Activated T-helper 1 cell treated with anti-CD3 and anti-CD28 coated beads, Interleukin-12 subunit alpha, Interleukin-12 subunit beta, Interleukin-2, Interleukin-4 antibody, amounts not matched to agents 30 ng/mL and 10 ng/mL and 1 ng/mL, durations not matched to agents 14 hours and 24 hours and 36 hours (primary cell): ENCODE measurements around the gene AREL1. TPM values are rescaled to one million over a fixed set of nuclear protein-coding genes. Genes with fewer than 3 reads are reported as not detected.

Experiments used
- DNase-seq: peaks from one replicate; pipeline ENCODE4 v3.0.0; 2021; ENCODE audit warnings: low spot score
- H3K27ac Mint-ChIP-seq: one replicate; pipeline ENCODE4 v1.8.0; 2021; ENCODE audit warnings: mild to moderate bottlenecking, mixed read lengths
- H3K27me3 Mint-ChIP-seq: one replicate; pipeline ENCODE4 v1.8.0; 2022; ENCODE audit warnings: mild to moderate bottlenecking, moderate library complexity, mixed read lengths; ENCODE audit not compliant: insufficient read depth
- H3K36me3 Mint-ChIP-seq: one replicate; pipeline ENCODE4 v1.8.0; 2021; ENCODE audit warnings: low read depth, mixed read lengths
- H3K4me1 Mint-ChIP-seq: one replicate; pipeline ENCODE4 v1.8.0; 2021; ENCODE audit warnings: low read depth, mixed read lengths
- H3K4me3 Mint-ChIP-seq: one replicate; pipeline ENCODE4 v1.8.0; 2021; ENCODE audit warnings: mild to moderate bottlenecking, moderate library complexity, mixed read lengths
- H3K9me3 Mint-ChIP-seq: one replicate; pipeline ENCODE4 v1.8.0; 2021; ENCODE audit warnings: mixed read lengths
- intact Hi-C: fragments of 100-400 bp; cut with micrococcal nuclease; formaldehyde crosslinking; loops from one replicate; pipeline ENCODE4 v1.15.1; 2024
- total RNA-seq: library from RNA; stranded (reverse); gene quantifications from 2 replicates; pipeline ENCODE4 v1.2.3, GENCODE V29; 2022

AREL1 gene
- total RNA-seq, 1 donor from 2014 or later = 45.8 TPM

DNA sequence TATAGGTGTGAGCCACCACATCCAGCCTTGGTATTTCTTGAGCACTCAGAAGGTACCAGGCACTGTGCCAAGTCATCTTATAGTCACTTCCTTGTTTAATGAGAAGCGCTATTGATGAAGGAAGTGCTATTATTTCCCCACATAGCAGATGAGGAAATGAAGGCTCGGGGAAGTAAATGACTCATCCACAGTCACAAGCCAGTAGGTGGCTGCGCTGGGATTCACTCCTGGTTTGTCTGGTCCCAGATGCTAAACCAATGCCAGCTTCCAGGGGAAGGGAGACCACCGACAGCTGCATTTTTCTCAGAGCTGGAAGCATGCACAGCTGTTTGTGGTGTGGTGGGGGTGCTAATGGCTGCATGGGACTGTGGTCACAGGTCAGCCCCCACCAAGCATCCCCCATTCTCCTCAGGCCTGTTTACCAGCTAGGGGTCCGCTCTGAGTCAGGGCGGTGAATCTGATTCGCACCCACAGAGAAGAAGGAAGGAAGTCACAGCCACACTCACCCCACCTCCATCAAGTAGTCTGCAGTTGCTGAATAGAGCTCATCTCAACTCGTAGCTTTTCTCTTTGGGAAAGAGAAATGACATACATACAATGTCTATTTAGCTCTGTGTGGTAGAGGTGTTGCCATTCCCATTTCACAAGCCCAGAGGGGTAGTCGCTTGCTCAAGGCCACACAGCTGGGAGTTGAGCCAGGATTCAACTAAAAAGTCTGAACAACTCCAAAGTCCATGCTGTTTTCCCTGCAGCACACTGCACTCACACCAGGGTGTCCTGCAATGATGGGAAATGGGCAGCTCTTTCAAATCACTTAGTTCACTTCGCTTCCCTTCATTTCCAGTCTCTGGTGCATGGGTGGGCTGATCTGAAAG, 94.6 kb downstream of the AREL1 start:
- H3K27me3 Mint-ChIP-seq = peaks cover 30% of the 10 kb centered on the region

DNA sequence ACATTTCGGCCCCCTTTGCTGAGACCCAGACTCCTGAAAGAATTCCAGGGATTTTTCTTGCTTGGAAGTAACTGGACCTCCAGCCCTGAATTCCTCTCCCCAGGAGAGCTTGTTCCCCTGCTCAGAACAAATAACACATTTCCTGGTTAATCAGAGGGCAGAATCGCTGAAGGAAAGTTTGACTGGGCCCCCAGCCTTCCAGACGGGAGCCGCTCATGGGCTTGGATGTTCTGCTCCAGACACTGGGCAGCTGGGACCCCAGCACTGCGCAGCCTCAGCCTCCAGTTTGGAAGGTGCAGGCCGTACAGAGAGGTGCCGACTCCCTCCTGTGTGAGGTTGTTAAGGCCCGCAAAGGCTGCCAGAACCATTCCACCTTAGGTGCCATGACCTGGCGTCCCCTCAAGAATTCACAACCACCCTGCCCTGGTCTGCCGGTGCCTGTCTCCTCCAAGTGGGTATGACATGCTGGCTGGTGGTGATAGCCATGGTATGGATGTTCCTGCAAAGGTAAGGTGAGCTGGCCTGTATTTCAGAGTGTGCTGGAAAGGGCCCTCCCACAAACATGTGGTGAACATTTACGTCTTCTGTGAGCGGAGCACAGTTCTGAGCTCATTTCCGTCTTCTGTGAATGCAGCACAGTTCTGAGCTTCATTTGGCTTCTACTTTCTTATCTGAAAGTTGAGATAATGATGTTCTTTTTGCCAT, 95.7 kb downstream of the AREL1 start:
- H3K9me3 Mint-ChIP-seq = no peaks in the 10 kb centered on the region
- H3K4me3 Mint-ChIP-seq = no peak overlapping the region
- peaks cover 26% of the 10 kb centered on the region for H3K27me3 Mint-ChIP-seq
- no peak for DNase-seq
- intact Hi-C loops = no loop called here
- no peak overlapping the region for H3K27ac Mint-ChIP-seq
- H3K4me1 Mint-ChIP-seq = peaks cover 75% of the 10 kb centered on the region
- H3K36me3 Mint-ChIP-seq = peaks cover 2% of the 10 kb centered on the region

More for the DNA sequence above, 94.6 kb downstream of the AREL1 start:
- Mint-ChIP-seq H3K4me1 (peaks cover 75% of the 10 kb centered on the region), H3K9me3 (no peaks in the 10 kb centered on the region), H3K4me3 (peak overlapping the region; percentile 43), H3K27ac (peak overlapping the region; percentile 67), H3K36me3 (peaks cover 2% of the 10 kb centered on the region)
- peak; percentile 57 for DNase-seq
- intact Hi-C loops = loop anchor here (2.0 kb wide), 4 partner anchors 38 to 222 kb away; partner anchors contain the start of gene YLPM1

DNA sequence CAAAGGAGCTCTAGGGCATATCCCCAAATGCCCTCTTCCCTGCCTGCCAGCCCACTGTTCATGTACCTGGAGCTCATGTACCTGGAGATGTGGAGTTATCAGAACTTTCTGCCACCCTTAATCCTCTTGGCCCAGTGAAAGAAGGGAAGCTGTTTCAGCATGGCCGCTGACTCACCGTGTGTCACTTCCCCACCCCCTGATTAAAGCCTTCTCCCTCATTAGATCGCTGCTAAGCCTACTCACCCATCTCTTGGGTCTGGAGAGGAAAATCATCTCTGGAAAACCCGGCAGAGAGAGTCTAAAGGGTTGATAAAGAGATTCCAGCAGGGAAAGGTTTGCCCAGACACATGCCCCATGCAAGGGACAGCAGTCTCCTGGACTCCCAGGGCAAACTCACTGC, 96.4 kb downstream of the AREL1 start:
- intact Hi-C loops = no loop called here
- Mint-ChIP-seq H3K9me3 (no peaks in the 10 kb centered on the region), H3K4me1 (peaks cover 74% of the 10 kb centered on the region), H3K27me3 (peaks cover 28% of the 10 kb centered on the region), H3K27ac (no peak overlapping the region), H3K4me3 (no peak overlapping the region), H3K36me3 (peaks cover 2% of the 10 kb centered on the region)
- no peak for DNase-seq

DNA sequence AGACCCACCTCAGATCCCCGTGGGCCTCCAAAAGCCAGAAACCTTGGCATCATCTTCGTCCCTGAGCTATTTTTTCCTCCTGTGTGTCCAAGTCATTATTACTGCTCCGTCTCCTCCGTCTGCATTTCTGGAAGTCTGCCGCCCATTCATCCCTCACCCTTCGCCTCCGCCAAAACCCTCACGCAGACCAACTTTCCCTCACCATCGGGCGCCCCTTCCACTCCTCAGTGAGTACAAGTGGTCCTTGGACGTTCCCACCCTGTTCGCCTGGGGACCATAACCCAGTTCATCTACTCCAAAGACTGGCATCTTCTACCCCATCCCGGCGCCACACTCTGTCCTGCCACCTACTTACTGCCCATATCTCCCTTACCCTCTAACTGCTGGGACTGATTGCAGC, 97.1 kb downstream of the AREL1 start:
- Mint-ChIP-seq H3K36me3 (peaks cover 2% of the 10 kb centered on the region), H3K9me3 (no peaks in the 10 kb centered on the region), H3K4me1 (peaks cover 67% of the 10 kb centered on the region), H3K27ac (no peak overlapping the region), H3K27me3 (peaks cover 32% of the 10 kb centered on the region), H3K4me3 (no peak overlapping the region)
- intact Hi-C loops = no loop called here
- DNase-seq = no peak

DNA sequence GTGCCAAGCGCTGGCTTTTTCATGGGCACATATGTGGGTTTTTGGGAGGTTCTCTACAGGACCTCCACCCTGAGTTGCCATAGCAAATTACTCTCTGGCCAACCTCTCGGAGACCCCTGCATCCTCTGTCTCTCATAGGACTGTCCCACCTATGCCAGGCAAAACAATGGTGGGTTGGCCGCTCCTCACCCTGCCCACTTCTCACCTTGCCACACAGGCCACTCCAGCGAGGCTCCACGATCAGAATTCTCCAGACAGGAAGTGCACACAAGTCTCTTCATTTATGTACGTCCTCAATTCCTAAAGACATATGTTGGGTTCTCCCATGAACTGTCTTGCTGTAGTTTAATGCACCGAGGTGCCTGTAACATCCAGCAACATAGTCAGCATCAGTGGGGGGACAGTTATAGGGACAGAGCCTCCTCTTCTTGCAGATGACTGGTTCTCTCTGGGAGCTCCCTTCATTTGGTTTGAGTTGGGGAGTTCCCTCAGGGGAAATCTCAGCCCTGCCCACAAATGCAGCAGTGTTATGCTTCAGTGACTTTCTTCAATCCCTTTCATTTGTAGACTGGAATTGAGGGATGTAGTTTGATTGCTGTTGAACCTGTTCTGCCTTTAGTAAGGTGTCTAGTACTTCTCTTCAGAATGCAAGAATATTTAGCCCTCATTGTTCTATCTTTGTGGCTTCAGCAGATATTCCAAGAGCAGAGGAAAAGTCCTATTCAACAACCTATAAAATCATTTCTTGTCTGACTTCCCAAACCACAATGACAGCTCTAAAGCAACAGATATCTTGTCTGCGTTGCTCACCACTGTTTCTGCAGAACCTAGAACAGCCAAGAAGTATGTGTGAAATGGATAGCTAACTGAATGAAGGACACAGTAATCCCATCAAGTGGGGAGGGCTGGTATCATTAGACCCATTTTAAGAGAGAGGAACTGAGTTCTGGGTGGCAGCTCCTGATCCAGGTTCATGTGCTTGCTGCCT, 98.1 kb downstream of the AREL1 start:
- intact Hi-C loops = no loop called here
- Mint-ChIP-seq H3K9me3 (no peaks in the 10 kb centered on the region), H3K27ac (no peak overlapping the region), H3K36me3 (no peaks in the 10 kb centered on the region), H3K4me1 (peaks cover 60% of the 10 kb centered on the region), H3K4me3 (peak overlapping the region; percentile 23), H3K27me3 (peaks cover 39% of the 10 kb centered on the region)
- no peak for DNase-seq

DNA sequence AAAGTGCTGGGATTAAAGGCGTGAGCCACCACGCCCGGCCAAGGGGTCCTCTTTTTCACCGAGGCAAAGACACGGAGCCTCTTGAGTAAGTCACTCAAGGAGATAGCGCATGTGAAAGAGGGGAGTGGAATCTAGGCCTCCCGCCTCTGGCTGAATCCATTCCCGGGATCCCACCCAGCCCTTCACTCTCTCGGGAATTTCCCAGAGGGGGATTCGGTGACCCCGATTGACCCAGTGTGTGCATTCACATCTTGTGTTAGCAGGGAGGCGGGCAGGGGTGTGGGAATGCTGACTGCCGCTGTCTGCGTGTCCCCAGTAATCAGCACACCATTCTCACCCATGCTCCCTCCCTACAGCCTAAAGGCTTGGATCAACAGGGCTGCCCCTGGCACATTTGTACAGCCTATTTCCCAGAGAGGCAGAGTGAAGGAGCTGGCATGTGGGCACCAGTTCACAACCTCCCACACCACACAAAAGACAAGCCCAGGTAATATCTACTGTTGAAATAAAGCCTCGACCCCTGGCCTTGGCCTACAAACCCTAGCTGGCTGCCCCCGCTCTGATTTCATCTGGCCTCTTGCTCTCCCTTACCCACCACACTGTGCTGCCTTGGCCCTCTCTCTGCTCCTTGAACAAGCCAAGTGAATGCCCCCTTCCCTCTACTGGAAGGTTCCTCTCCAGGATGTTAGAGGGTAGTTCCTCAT, 99.5 kb downstream of the AREL1 start:
- DNase-seq = no peak
- Mint-ChIP-seq H3K36me3 (no peaks in the 10 kb centered on the region), H3K4me1 (peaks cover 56% of the 10 kb centered on the region), H3K9me3 (no peaks in the 10 kb centered on the region), H3K27me3 (peaks cover 46% of the 10 kb centered on the region), H3K4me3 (peak overlapping the region; percentile 37), H3K27ac (peak overlapping the region; percentile 15)
- intact Hi-C loops = no loop called here

DNA sequence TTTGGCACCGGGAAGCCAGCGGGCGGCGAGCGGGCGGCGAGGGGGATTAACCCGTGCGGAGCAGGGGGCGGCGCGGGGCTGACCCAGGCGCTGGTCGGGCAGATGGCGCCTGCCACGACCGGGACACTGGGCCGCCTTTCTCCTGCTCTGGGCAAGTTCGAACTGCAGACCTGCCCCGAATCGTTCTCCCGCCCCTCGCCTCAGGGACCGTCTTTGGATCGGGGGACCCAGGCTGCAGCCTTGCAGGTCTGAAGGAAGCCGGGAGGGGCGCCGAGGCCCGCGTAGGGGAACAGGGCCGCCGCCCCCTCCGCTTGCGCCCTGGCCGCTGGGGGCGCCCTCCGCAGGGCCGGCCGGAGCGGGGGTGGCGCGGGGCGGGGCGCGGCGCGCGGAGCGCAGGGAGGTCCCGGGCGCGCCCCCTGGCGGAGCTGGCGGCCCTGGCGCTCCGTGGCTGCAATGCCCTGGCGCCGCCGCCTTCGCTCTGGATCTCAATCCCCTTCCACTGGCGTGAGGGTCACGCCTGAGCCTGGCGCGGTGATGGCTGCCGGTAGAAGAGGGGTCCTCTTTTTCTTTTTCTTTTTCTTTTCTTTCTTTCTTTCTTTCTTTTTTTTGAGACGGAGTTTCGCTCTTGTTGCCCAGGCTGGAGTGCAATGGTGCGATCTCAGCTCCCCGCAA, 100.4 kb downstream of the AREL1 start:
- Mint-ChIP-seq H3K27me3 (peaks cover 43% of the 10 kb centered on the region), H3K27ac (no peak overlapping the region), H3K4me1 (peaks cover 48% of the 10 kb centered on the region), H3K4me3 (peak overlapping the region; percentile 73), H3K36me3 (no peaks in the 10 kb centered on the region), H3K9me3 (no peaks in the 10 kb centered on the region)
- intact Hi-C loops = loop anchor here (1.0 kb wide), 1 partner anchor 250 kb away; no protein-coding TSS in a partner anchor
- peak; percentile 80 for DNase-seq

DNA sequence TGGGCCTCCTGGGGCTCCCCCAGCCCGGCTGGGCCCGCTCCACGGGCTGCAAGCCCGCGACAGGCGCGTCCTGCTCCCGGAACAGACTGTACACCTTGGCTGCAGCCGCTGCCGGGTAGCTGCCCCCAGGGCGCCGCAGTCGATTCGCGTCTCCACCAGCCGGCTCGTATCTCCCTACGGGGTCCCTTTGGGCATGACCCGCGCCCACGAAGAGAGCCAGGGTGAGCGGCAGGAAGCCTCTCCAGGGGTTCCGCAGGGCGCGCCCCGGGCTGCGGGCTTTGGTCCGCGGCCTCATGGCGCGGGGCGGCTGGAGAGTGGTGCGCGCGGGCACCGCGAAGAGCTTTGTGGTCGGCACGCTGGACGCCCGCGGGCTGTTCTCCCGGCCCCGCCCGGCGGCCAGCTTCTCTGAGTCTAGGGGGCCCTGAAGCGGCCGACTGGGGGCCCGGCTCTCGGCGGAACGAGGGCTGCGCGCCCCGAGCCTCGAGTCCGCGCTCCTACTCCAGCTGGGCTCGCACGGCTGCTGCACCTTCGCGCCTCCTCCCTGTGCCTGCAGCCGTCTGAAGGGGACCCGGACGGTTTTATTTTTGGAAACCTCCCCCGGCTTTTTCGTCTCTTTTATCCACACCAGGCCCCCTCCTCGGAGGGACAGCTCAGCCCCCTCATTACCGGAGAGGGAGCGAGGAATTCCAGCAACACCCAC, 101.1 kb downstream of the AREL1 start, which contains the start of gene LTBP2:
Gene LTBP2, minus strand, starts transcription at position 588 of the 700 bp plus-strand sequence. Its CDS starts 293 bp downstream, at position 295.
- DNase-seq = no peak
- Mint-ChIP-seq H3K4me3 (peak within 1 kb of the TSS; percentile 73), H3K27me3 (peaks cover 48% of the 10 kb centered on the region), H3K9me3 (no peaks in the 10 kb centered on the region), H3K27ac (no peak within 1 kb of the TSS), H3K36me3 (no peaks in the 10 kb centered on the region), H3K4me1 (peaks cover 44% of the 10 kb centered on the region)
- intact Hi-C loops = loop anchor here (1.0 kb wide), 1 partner anchor 249 kb away; no protein-coding TSS in a partner anchor

Other genes with a start within 250 kb of the AREL1 start
- gene NPC2, start 219.8 kb downstream of the AREL1 start, total RNA-seq = 8.2 and 8.6 TPM in 2 replicates
- gene ISCA2, start 219.3 kb downstream of the AREL1 start, total RNA-seq = 18.8 and 20.2 TPM in 2 replicates
- 0.05 and 0.24 TPM in 2 replicates for gene LTBP2, start 100.8 kb downstream of the AREL1 start, total RNA-seq
- 64.5 and 68.2 TPM in 2 replicates for gene FCF1, start 64 bp upstream of the AREL1 start, total RNA-seq
- gene YLPM1, start 50.2 kb upstream of the AREL1 start, total RNA-seq = 70.4 and 73.7 TPM in 2 replicates
- gene PROX2, start 163.1 kb upstream of the AREL1 start, total RNA-seq = not detected in 2 replicates
- 98.9 and 107 TPM in 2 replicates for gene DLST, start 168.8 kb upstream of the AREL1 start, total RNA-seq
- 10.8 and 11.6 TPM in 2 replicates for gene RPS6KL1, start 210.2 kb upstream of the AREL1 start, total RNA-seq
- gene PGF, start 242.5 kb upstream of the AREL1 start, total RNA-seq = 0.22 and 0.41 TPM in 2 replicates